Measurements from ENCODE around the gene SLC6A19.
"Not testable (repeated sequence)": the region's sequence is repeated elsewhere in the genome, so short reads cannot be mapped to it uniquely, and the experiment has no call there.

The SLC6A19 gene

GRCh38 chr5:1220351-1220750 is 19.0 kb downstream of the SLC6A19 start:
- no peak for DNase-seq
- Mint-ChIP-seq H3K4me1 (peaks cover 2% of the 10 kb centered on the region), H3K27me3 (peaks cover 42% of the 10 kb centered on the region), H3K4me3 (no peak overlapping the region), H3K9me3 (peaks cover 11% of the 10 kb centered on the region), H3K36me3 (no peaks in the 10 kb centered on the region), H3K27ac (no peak overlapping the region)
- CTCF ChIA-PET = no interaction called here

DNA sequence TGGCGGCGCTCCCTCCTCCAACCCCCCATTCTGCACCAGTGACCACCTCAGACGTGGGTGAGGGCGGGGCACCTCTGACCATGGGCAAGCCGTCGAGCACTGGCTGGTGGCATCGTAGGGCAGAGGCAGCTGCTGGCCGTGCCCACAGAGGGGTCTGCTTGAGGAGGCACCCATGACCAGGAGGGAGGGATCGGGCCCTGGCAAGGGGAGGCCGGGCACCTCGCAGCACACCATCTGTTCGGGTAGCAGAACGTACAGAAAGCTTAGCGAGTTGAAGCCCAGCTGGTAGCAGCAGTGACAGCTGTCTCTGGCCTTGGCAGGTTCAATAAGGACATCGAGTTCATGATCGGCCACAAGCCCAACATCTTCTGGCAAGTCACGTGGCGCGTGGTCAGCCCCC is 19.4 kb downstream of the SLC6A19 start:
- Mint-ChIP-seq H3K4me3 (no peak overlapping the region), H3K9me3 (peaks cover 11% of the 10 kb centered on the region), H3K36me3 (no peaks in the 10 kb centered on the region), H3K4me1 (peaks cover 2% of the 10 kb centered on the region), H3K27me3 (peaks cover 44% of the 10 kb centered on the region), H3K27ac (no peak overlapping the region)
- CTCF ChIA-PET = no interaction called here
- DNase-seq = no peak

- no peak overlapping the region for H3K4me3 Mint-ChIP-seq
- peaks cover 2% of the 10 kb centered on the region for H3K4me1 Mint-ChIP-seq
- H3K27me3 Mint-ChIP-seq = peaks cover 42% of the 10 kb centered on the region
- CTCF ChIA-PET = no interaction called here
- peaks cover 11% of the 10 kb centered on the region for H3K9me3 Mint-ChIP-seq
- no peaks in the 10 kb centered on the region for H3K36me3 Mint-ChIP-seq
- no peak for DNase-seq
- no peak overlapping the region for H3K27ac Mint-ChIP-seq
Measured at GRCh38 chr5:1221721-1222120, 20.3 kb downstream of the SLC6A19 start.

DNA sequence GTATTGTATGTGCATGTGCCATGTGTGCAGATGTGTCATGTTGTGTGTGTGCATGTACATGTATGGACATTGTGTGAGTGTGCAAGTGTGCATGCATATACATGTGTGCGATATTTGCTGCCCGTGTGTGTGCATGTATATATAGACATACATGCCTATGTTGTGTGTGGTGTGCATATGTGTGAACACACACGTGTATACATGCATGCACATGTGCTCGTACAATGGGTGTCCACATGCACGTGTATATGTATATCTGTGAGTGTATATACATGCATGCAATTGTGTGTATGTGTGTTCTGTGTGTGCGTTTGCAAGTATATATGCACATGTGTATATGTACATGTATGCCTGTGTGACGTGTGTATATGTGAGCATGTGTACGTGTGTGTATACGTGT is 20.8 kb downstream of the SLC6A19 start:
- Mint-ChIP-seq H3K4me1 (peaks cover 2% of the 10 kb centered on the region), H3K9me3 (peaks cover 11% of the 10 kb centered on the region), H3K27ac (no peak overlapping the region), H3K36me3 (no peaks in the 10 kb centered on the region), H3K27me3 (peaks cover 43% of the 10 kb centered on the region), H3K4me3 (no peak overlapping the region)
- DNase-seq = no peak
- CTCF ChIA-PET = no interaction called here

- DNase-seq = no peak
- no peak overlapping the region for H3K4me3 Mint-ChIP-seq
- H3K27ac Mint-ChIP-seq = no peak overlapping the region
- H3K36me3 Mint-ChIP-seq = no peaks in the 10 kb centered on the region
- CTCF ChIA-PET = no interaction called here
- peaks cover 5% of the 10 kb centered on the region for H3K4me1 Mint-ChIP-seq
- peaks cover 11% of the 10 kb centered on the region for H3K9me3 Mint-ChIP-seq
- H3K27me3 Mint-ChIP-seq = peaks cover 41% of the 10 kb centered on the region
Measured at GRCh38 chr5:1222621-1223277, 21.4 kb downstream of the SLC6A19 start.

DNA sequence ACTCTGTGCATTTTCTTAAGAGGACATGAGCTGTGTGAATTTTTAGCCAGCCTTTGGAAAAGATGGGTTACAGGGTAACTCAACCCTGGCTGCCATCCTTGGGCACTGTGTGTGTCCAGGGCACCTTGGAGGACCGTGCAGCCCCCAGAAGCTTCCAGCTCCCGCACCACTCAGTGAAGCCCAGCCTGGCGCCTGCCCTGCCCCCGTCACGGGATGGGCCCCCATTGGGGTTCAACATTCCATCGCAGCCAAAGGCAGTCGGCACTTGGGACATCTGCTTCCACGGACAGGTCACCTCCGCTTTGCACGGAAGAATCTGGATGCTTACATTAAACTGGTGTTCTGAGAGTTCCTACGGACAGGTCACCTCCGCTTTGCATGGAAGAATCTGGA is 21.9 kb downstream of the SLC6A19 start:
- DNase-seq = no peak
- Mint-ChIP-seq H3K36me3 (no peaks in the 10 kb centered on the region), H3K27me3 (peaks cover 41% of the 10 kb centered on the region), H3K4me1 (peaks cover 8% of the 10 kb centered on the region), H3K9me3 (peaks cover 11% of the 10 kb centered on the region), H3K27ac (no peak overlapping the region), H3K4me3 (no peak overlapping the region)
- CTCF ChIA-PET = no interaction called here

GRCh38 chr5:1224631-1225030 is 23.2 kb downstream of the SLC6A19 start:
- peaks cover 11% of the 10 kb centered on the region for H3K9me3 Mint-ChIP-seq
- peaks cover 46% of the 10 kb centered on the region for H3K27me3 Mint-ChIP-seq
- no peaks in the 10 kb centered on the region for H3K36me3 Mint-ChIP-seq
- DNase-seq = no peak
- CTCF ChIA-PET = interaction anchor here (0.6 kb wide), 1 partner anchor 255 kb away, joined by 3 read pairs; no protein-coding TSS in a partner anchor
- peaks cover 22% of the 10 kb centered on the region for H3K4me1 Mint-ChIP-seq
- H3K4me3 Mint-ChIP-seq = no peak overlapping the region
- H3K27ac Mint-ChIP-seq = no peak overlapping the region

GRCh38 chr5:1225081-1225480 is 23.7 kb downstream of the SLC6A19 start, which contains the start of gene SLC6A18:
Gene SLC6A18, plus strand, starts transcription at chr5:1225381. Its CDS starts 97 bp downstream, at chr5:1225478.
- Mint-ChIP-seq H3K9me3 (peaks cover 11% of the 10 kb centered on the region), H3K4me3 (no peak within 1 kb of the TSS), H3K27ac (no peak within 1 kb of the TSS), H3K36me3 (no peaks in the 10 kb centered on the region), H3K4me1 (peaks cover 26% of the 10 kb centered on the region), H3K27me3 (peaks cover 48% of the 10 kb centered on the region)
- DNase-seq = no peak
- CTCF ChIA-PET = no interaction called here

DNA sequence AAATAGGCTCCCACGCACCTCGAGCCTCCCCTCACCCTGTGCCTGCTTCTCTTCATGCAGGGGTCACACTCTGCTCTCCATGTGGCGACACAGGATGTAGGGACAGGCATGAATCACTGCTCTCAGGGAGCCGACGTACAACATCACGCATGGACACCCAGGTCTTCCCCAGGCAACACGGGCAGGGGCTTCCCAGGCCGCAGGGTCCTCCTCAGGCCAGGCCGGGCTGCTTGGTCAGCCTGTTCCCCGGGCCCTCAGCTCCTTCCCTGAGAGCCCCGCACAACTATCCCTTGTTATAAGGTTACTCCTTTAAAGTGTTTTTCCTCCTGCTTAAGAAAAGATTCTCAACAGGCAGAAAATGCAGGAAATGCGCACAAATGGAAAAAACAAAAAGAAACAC is 24.8 kb downstream of the SLC6A19 start:
- no peaks in the 10 kb centered on the region for H3K36me3 Mint-ChIP-seq
- no peak overlapping the region for H3K4me3 Mint-ChIP-seq
- DNase-seq = no peak
- H3K4me1 Mint-ChIP-seq = peaks cover 31% of the 10 kb centered on the region
- peaks cover 54% of the 10 kb centered on the region for H3K27me3 Mint-ChIP-seq
- H3K27ac Mint-ChIP-seq = no peak overlapping the region
- CTCF ChIA-PET = no interaction called here
- peaks cover 11% of the 10 kb centered on the region for H3K9me3 Mint-ChIP-seq

DNA sequence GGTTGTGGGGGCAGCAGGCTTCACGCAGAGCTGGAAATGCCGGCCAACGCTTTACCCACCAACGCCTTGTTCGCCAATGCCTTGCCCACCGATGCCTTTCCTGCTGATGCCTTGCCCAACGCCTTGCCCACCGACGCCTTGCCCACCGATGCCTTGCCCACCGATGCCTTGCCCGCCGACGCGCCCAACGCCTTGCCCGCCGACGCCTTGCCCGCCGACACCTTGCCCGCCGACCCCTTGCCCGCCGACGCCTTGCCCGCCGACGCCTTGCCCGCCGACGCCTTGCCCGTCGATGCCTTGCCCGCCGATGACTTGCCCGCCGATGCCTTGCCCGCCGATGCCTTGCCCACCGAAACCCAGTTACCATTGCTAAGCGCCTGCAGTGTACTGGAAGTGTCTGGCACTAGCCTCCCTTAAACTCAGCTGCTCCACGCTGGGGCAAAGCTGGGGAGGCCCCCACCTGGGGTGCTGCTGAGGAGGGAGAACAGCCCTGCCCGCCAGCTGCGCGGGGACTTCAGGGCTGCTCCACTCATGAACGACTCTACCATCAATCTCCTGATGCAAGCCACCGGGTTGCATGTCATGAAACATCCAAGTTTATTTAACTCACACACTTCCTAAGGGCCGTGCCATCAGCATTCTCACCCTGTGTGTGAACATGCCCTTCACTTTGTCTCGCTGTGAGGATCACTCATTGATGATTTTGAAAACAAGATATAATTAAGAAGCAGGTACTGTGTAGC is 25.6 kb downstream of the SLC6A19 start:
- no peaks in the 10 kb centered on the region for H3K36me3 Mint-ChIP-seq
- no peak for DNase-seq
- no peak overlapping the region for H3K4me3 Mint-ChIP-seq
- CTCF ChIA-PET = no interaction called here
- H3K27me3 Mint-ChIP-seq = peaks cover 56% of the 10 kb centered on the region
- peaks cover 6% of the 10 kb centered on the region for H3K9me3 Mint-ChIP-seq
- peaks cover 31% of the 10 kb centered on the region for H3K4me1 Mint-ChIP-seq
- H3K27ac Mint-ChIP-seq = no peak overlapping the region

GRCh38 chr5:1227667-1228066 is 26.3 kb downstream of the SLC6A19 start:
- peaks cover 31% of the 10 kb centered on the region for H3K4me1 Mint-ChIP-seq
- no peak overlapping the region for H3K4me3 Mint-ChIP-seq
- no peaks in the 10 kb centered on the region for H3K36me3 Mint-ChIP-seq
- H3K9me3 Mint-ChIP-seq = no peaks in the 10 kb centered on the region
- H3K27me3 Mint-ChIP-seq = peaks cover 56% of the 10 kb centered on the region
- H3K27ac Mint-ChIP-seq = no peak overlapping the region
- CTCF ChIA-PET = no interaction called here
- no peak for DNase-seq

- no peak for DNase-seq
- no peak overlapping the region for H3K27ac Mint-ChIP-seq
- no peaks in the 10 kb centered on the region for H3K9me3 Mint-ChIP-seq
- CTCF ChIA-PET = no interaction called here
- H3K4me1 Mint-ChIP-seq = peaks cover 31% of the 10 kb centered on the region
- peaks cover 56% of the 10 kb centered on the region for H3K27me3 Mint-ChIP-seq
- H3K4me3 Mint-ChIP-seq = no peak overlapping the region
- no peaks in the 10 kb centered on the region for H3K36me3 Mint-ChIP-seq
Measured at GRCh38 chr5:1228120-1228519, 26.7 kb downstream of the SLC6A19 start.

DNA sequence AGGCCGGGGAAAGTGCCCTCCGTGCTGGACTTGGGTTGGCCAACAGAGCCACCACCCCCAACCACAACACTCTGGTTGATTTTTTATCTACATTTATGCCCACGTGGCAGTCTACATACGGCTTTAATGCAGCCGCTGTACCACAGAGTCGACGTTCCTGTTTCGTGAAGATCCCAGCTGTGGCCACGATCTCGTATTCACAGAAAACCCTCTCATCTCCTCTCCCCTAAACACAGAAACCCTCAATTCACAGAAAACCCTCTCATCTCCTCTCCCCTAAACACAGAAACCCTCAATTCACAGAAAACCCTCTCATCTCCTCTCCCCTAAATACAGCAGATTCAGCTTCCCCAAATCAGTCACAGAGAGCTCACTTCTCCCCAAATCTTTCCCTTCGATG is 27.6 kb downstream of the SLC6A19 start:
- H3K4me3 Mint-ChIP-seq = peak overlapping the region; percentile 1
- H3K27me3 Mint-ChIP-seq = peaks cover 56% of the 10 kb centered on the region
- CTCF ChIA-PET, H3K27ac Mint-ChIP-seq, H3K36me3 Mint-ChIP-seq, H3K9me3 Mint-ChIP-seq: not testable (repeated sequence)
- H3K4me1 Mint-ChIP-seq = peaks cover 31% of the 10 kb centered on the region
- DNase-seq = peak; percentile 48

DNA sequence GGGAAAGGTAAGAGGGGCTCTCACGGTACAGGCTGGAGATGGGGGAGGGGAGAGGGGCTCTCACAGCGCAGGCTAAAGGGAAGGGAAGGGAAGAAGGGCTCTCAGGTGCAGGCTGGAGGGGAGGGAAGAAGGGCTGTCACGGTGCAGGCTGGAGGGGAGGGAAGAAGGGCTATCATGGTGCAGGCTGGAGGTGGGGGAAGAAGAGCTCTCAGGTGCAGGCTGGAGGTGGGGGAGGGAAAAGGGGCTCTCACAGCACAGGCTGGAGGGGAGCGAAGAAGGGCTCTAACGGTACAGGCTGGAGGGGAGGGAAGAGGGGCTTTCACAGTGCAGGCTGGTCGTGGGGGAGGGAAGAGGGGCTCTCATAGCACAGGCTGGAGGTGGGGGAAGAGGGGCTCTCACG is 28.4 kb downstream of the SLC6A19 start:
- H3K27ac Mint-ChIP-seq = no peak overlapping the region
- H3K4me3 Mint-ChIP-seq = no peak overlapping the region
- CTCF ChIA-PET = no interaction called here
- no peaks in the 10 kb centered on the region for H3K9me3 Mint-ChIP-seq
- peaks cover 55% of the 10 kb centered on the region for H3K27me3 Mint-ChIP-seq
- peaks cover 31% of the 10 kb centered on the region for H3K4me1 Mint-ChIP-seq
- DNase-seq = no peak
- H3K36me3 Mint-ChIP-seq = no peaks in the 10 kb centered on the region

- H3K9me3 Mint-ChIP-seq = peaks cover 1% of the 10 kb centered on the region
- no peak overlapping the region for H3K27ac Mint-ChIP-seq
- no peak overlapping the region for H3K4me3 Mint-ChIP-seq
- no peak for DNase-seq
- peaks cover 59% of the 10 kb centered on the region for H3K27me3 Mint-ChIP-seq
- no peaks in the 10 kb centered on the region for H3K36me3 Mint-ChIP-seq
- H3K4me1 Mint-ChIP-seq = peaks cover 31% of the 10 kb centered on the region
- CTCF ChIA-PET = no interaction called here
Measured at GRCh38 chr5:1230551-1230950, 29.2 kb downstream of the SLC6A19 start.
